DMS 273 treated with DMSO at 0.1 percent for 48 hours (cell line): Measurements from ENCODE around the gene C1orf21.

ENCODE experiments used
- DNase-seq: peaks from one replicate; lab custom pipeline; 2025; lab: John Stamatoyannopoulos, UW

C1orf21 gene

GRCh38 chr1:184412472-184412871 lies 25.6 kb downstream of the C1orf21 start:
- no peak for DNase-seq

- no peak for DNase-seq
These were observed 29.7 kb downstream of the C1orf21 start for GRCh38 chr1:184416481-184416880.

GRCh38 chr1:184416946-184417345 lies 30.1 kb downstream of the C1orf21 start:
- DNase-seq, result no peak

GRCh38 chr1:184417916-184418315 lies 31.1 kb downstream of the C1orf21 start:
- DNase-seq, result no peak

- no peak for DNase-seq
These were observed 32.0 kb downstream of the C1orf21 start for GRCh38 chr1:184418652-184419349.

- no peak for DNase-seq
These were observed 32.7 kb downstream of the C1orf21 start for GRCh38 chr1:184419350-184420161.

GRCh38 chr1:184422490-184423233 lies 35.8 kb downstream of the C1orf21 start:
- DNase-seq, result no peak

GRCh38 chr1:184423649-184424048 lies 36.8 kb downstream of the C1orf21 start:
- no peak for DNase-seq

GRCh38 chr1:184424157-184424556 lies 37.3 kb downstream of the C1orf21 start:
- no peak for DNase-seq

GRCh38 chr1:184424945-184425344 lies 38.1 kb downstream of the C1orf21 start:
- no peak for DNase-seq

- DNase-seq, result no peak
These were observed 38.8 kb downstream of the C1orf21 start for GRCh38 chr1:184425449-184426277.

- no peak for DNase-seq
These were observed 39.4 kb downstream of the C1orf21 start for GRCh38 chr1:184426278-184426674.

- no peak for DNase-seq
These were observed 40.9 kb downstream of the C1orf21 start for GRCh38 chr1:184427722-184428121.

- DNase-seq, result no peak
These were observed 41.8 kb downstream of the C1orf21 start for GRCh38 chr1:184428604-184429003.

GRCh38 chr1:184429335-184429734 lies 42.5 kb downstream of the C1orf21 start:
- DNase-seq, result no peak

GRCh38 chr1:184433956-184434502 lies 47.2 kb downstream of the C1orf21 start:
- no peak for DNase-seq

- no peak for DNase-seq
These were observed 50.5 kb downstream of the C1orf21 start for GRCh38 chr1:184437291-184437690.

- no peak for DNase-seq
These were observed 51.5 kb downstream of the C1orf21 start for GRCh38 chr1:184438363-184438762.

GRCh38 chr1:184442260-184442659 lies 55.4 kb downstream of the C1orf21 start:
- no peak for DNase-seq

GRCh38 chr1:184443201-184443600 lies 56.4 kb downstream of the C1orf21 start:
- no peak for DNase-seq

- DNase-seq, result no peak
These were observed 56.8 kb downstream of the C1orf21 start for GRCh38 chr1:184443624-184444023.

- DNase-seq, result no peak
These were observed 59.2 kb downstream of the C1orf21 start for GRCh38 chr1:184445997-184446396.
